GM10266 (cell line): Measurements from ENCODE around the gene PADI6.

Source experiments
- DNase-seq: peaks from one replicate; pipeline ENCODE4 v3.0.0; 2012; ENCODE audit errors: extremely low spot score
- CTCF ChIP-seq: IDR thresholded peaks from 2 replicates; pipeline ENCODE4 v1.5.1; 2012; ENCODE audit warnings: mild to moderate bottlenecking, low read depth; ENCODE audit not compliant: control insufficient read depth, insufficient read depth; ENCODE audit errors: missing control alignments

Gene PADI6

GRCh38 chr1:17356387-17357026, 15.5 kb upstream of the PADI6 start:
- no peak for DNase-seq
- TF ChIP-seq CTCF, result no peak

- no peak for DNase-seq
- no peak for TF ChIP-seq CTCF
These were observed 13.4 kb upstream of the PADI6 start for GRCh38 chr1:17358557-17358956.

- no peak for DNase-seq
- TF ChIP-seq CTCF, result no peak
These were observed 13.0 kb upstream of the PADI6 start for GRCh38 chr1:17359031-17359430.

GRCh38 chr1:17359808-17360207, 12.2 kb upstream of the PADI6 start:
- no peak for DNase-seq
- TF ChIP-seq CTCF, result no peak

GRCh38 chr1:17360272-17360956, 11.6 kb upstream of the PADI6 start:
- no peak for DNase-seq
- TF ChIP-seq CTCF, result no peak

GRCh38 chr1:17361687-17362086, 10.3 kb upstream of the PADI6 start:
- no peak for TF ChIP-seq CTCF
- DNase-seq, result no peak

GRCh38 chr1:17363351-17363750, 8.6 kb upstream of the PADI6 start:
- TF ChIP-seq CTCF, result no peak
- DNase-seq, result no peak
